ENCODE data around the gene ATP5ME.

ATP5ME gene

DNA sequence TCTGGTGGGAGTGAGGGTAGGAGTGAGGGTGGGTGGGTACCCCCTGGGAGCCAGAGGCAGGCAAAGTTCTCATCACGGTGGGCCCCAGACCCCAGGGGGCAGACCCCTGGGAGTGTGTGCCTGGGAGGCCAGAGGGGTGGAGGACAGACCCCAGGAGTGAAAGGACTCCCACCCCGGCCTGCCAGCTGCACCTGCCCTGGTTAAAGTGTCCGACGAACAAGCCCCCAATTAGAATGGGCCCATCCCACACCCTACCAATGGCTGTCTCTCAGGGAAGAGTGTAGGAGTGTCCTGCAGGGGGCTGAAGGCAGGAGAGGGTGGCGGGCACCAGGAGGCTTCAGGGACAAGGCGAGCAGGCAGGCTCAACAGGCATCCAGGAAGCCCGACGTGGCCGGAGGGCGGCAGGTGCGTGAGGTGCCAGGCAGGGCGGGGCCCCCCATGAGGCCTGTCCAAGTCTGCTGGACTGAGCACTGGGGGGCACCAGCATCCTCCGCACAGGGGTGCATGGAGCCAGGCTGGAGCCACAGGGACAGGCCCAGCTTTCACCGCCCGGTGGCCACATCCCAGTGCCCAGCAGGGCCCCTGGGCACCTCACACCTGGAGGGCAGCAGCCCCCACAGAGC lies 40.0 kb downstream of the ATP5ME start:
- H4K12ac ChIP-seq (ENCODE audit: low read depth, low read length), result no peak overlapping the region
- no peak overlapping the region for H4K91ac ChIP-seq (ENCODE audit: low read depth, low read length)
- no peak overlapping the region for H3K4ac ChIP-seq (ENCODE audit: low read depth, low read length)
- no peak overlapping the region for H2AFZ ChIP-seq (ENCODE audit: insufficient read depth, low read length, poor library complexity)
- H3K4me3 ChIP-seq (ENCODE audit: low read depth, low read length), result no peak overlapping the region
- no peak for DNase-seq
- no peak overlapping the region for H2BK12ac ChIP-seq (ENCODE audit: low read length)
- no peaks in the 10 kb centered on the region for H3K79me2 ChIP-seq (ENCODE audit: control insufficient read depth, insufficient read depth, low read length, poor library complexity)
- H3K18ac ChIP-seq (ENCODE audit: low read length), result no peak overlapping the region
- H2BK120ac ChIP-seq (ENCODE audit: insufficient read depth, low read length, poor library complexity), result no peak overlapping the region
- H3K23ac ChIP-seq (ENCODE audit: low read length), result no peak overlapping the region
- no CpG with 5 or more reads among the region's 15 CpGs for WGBS (ENCODE audit: extremely low coverage, insufficient coverage, insufficient read length)
- no peak overlapping the region for H2BK5ac ChIP-seq (ENCODE audit: low read depth, low read length, poor library complexity)
- H2AK5ac ChIP-seq (ENCODE audit: low read length), result no peak overlapping the region
- H4K8ac ChIP-seq (ENCODE audit: low read depth, low read length), result no peak overlapping the region
- H3K9ac ChIP-seq (ENCODE audit: low read length), result no peak overlapping the region
- H3K36me3 ChIP-seq (ENCODE audit: control insufficient read depth in 1 of 2, insufficient read depth in 2 of 2, low read length in 2 of 2), result no peaks in the 10 kb centered on the region
- H3K9me3 ChIP-seq (ENCODE audit: insufficient read depth, low read depth, low read length), result peaks cover 23% of the 10 kb centered on the region
- no peak overlapping the region for H3K27ac ChIP-seq (ENCODE audit: low read depth, low read length)
- no peak overlapping the region for H3K4me2 ChIP-seq (ENCODE audit: low read length)
- H3K14ac ChIP-seq (ENCODE audit: low read length), result no peak overlapping the region
- H3K27me3 ChIP-seq (ENCODE audit: insufficient read depth, low read length), result no peaks in the 10 kb centered on the region
- no peaks in the 10 kb centered on the region for H3K4me1 ChIP-seq (ENCODE audit: control insufficient read depth in 1 of 2, insufficient read depth in 2 of 2, low read length in 2 of 2)
- H3K79me1 ChIP-seq (ENCODE audit: low read length), result no peaks in the 10 kb centered on the region

GRCh38 chr4:633406-633805 lies 40.7 kb downstream of the ATP5ME start:
- Histone ChIP-seq H2AK5ac (ENCODE audit: low read length) (no peak overlapping the region), H4K8ac (ENCODE audit: low read depth, low read length) (no peak overlapping the region), H3K23ac (ENCODE audit: low read length) (no peak overlapping the region), H3K4me2 (ENCODE audit: low read length) (no peak overlapping the region), H3K79me1 (ENCODE audit: low read length) (no peaks in the 10 kb centered on the region), H3K9ac (ENCODE audit: low read length) (no peak overlapping the region), H3K18ac (ENCODE audit: low read length) (no peak overlapping the region), H3K27ac (ENCODE audit: low read depth, low read length) (no peak overlapping the region), H3K4ac (ENCODE audit: low read depth, low read length) (no peak overlapping the region), H4K12ac (ENCODE audit: low read depth, low read length) (no peak overlapping the region), H3K36me3 (ENCODE audit: control insufficient read depth in 1 of 2, insufficient read depth in 2 of 2, low read length in 2 of 2) (no peaks in the 10 kb centered on the region), H3K9me3 (ENCODE audit: insufficient read depth, low read depth, low read length) (peaks cover 23% of the 10 kb centered on the region), H3K4me3 (ENCODE audit: low read depth, low read length) (no peak overlapping the region), H2BK5ac (ENCODE audit: low read depth, low read length, poor library complexity) (no peak overlapping the region), H4K91ac (ENCODE audit: low read depth, low read length) (no peak overlapping the region), H2BK120ac (ENCODE audit: insufficient read depth, low read length, poor library complexity) (no peak overlapping the region), H2AFZ (ENCODE audit: insufficient read depth, low read length, poor library complexity) (no peak overlapping the region), H3K27me3 (ENCODE audit: insufficient read depth, low read length) (no peaks in the 10 kb centered on the region), H2BK12ac (ENCODE audit: low read length) (no peak overlapping the region), H3K14ac (ENCODE audit: low read length) (no peak overlapping the region), H3K4me1 (ENCODE audit: control insufficient read depth in 1 of 2, insufficient read depth in 2 of 2, low read length in 2 of 2) (no peaks in the 10 kb centered on the region), H3K79me2 (ENCODE audit: control insufficient read depth, insufficient read depth, low read length, poor library complexity) (no peaks in the 10 kb centered on the region)
- no CpG with 5 or more reads among the region's 9 CpGs for WGBS (ENCODE audit: extremely low coverage, insufficient coverage, insufficient read length)
- no peak for DNase-seq

DNA sequence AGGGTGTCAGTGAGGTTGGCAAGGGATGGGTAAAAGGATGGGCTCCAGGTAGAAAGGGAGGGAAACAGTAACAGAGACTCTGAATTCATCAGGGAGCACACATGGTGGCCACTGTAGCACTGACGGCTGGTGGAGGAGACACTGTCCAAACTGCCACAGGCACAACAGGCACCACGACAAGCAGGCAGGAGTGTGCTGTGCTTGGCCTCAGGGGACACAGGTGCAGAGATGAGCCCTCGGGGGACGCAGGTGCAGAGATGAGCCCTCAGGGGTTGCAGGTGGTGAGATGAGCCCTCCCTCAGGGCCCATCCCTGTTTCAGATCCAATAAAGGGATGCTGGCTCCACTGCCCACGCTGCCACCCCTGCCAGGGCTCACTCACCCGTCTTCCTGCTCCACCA lies 41.1 kb downstream of the ATP5ME start:
- no peak overlapping the region for H3K4me3 ChIP-seq (ENCODE audit: low read depth, low read length)
- H4K8ac ChIP-seq (ENCODE audit: low read depth, low read length), result no peak overlapping the region
- no peak overlapping the region for H2AK5ac ChIP-seq (ENCODE audit: low read length)
- H3K18ac ChIP-seq (ENCODE audit: low read length), result no peak overlapping the region
- no peak overlapping the region for H3K9ac ChIP-seq (ENCODE audit: low read length)
- no peak overlapping the region for H3K4ac ChIP-seq (ENCODE audit: low read depth, low read length)
- H3K79me2 ChIP-seq (ENCODE audit: control insufficient read depth, insufficient read depth, low read length, poor library complexity), result no peaks in the 10 kb centered on the region
- no CpG with 5 or more reads among the region's 6 CpGs for WGBS (ENCODE audit: extremely low coverage, insufficient coverage, insufficient read length)
- H4K12ac ChIP-seq (ENCODE audit: low read depth, low read length), result no peak overlapping the region
- DNase-seq, result peak in 1 of 2 donors; percentile 13
- H3K27me3 ChIP-seq (ENCODE audit: insufficient read depth, low read length), result no peaks in the 10 kb centered on the region
- no peak overlapping the region for H2BK5ac ChIP-seq (ENCODE audit: low read depth, low read length, poor library complexity)
- no peak overlapping the region for H2BK120ac ChIP-seq (ENCODE audit: insufficient read depth, low read length, poor library complexity)
- no peak overlapping the region for H3K27ac ChIP-seq (ENCODE audit: low read depth, low read length)
- H3K79me1 ChIP-seq (ENCODE audit: low read length), result no peaks in the 10 kb centered on the region
- no peak overlapping the region for H3K23ac ChIP-seq (ENCODE audit: low read length)
- H3K9me3 ChIP-seq (ENCODE audit: insufficient read depth, low read depth, low read length), result peaks cover 23% of the 10 kb centered on the region
- no peak overlapping the region for H3K4me2 ChIP-seq (ENCODE audit: low read length)
- no peak overlapping the region for H2BK12ac ChIP-seq (ENCODE audit: low read length)
- no peak overlapping the region for H4K91ac ChIP-seq (ENCODE audit: low read depth, low read length)
- H3K4me1 ChIP-seq (ENCODE audit: control insufficient read depth in 1 of 2, insufficient read depth in 2 of 2, low read length in 2 of 2), result no peaks in the 10 kb centered on the region
- H3K36me3 ChIP-seq (ENCODE audit: control insufficient read depth in 1 of 2, insufficient read depth in 2 of 2, low read length in 2 of 2), result no peaks in the 10 kb centered on the region
- no peak overlapping the region for H3K14ac ChIP-seq (ENCODE audit: low read length)
- H2AFZ ChIP-seq (ENCODE audit: insufficient read depth, low read length, poor library complexity), result no peak overlapping the region

DNA sequence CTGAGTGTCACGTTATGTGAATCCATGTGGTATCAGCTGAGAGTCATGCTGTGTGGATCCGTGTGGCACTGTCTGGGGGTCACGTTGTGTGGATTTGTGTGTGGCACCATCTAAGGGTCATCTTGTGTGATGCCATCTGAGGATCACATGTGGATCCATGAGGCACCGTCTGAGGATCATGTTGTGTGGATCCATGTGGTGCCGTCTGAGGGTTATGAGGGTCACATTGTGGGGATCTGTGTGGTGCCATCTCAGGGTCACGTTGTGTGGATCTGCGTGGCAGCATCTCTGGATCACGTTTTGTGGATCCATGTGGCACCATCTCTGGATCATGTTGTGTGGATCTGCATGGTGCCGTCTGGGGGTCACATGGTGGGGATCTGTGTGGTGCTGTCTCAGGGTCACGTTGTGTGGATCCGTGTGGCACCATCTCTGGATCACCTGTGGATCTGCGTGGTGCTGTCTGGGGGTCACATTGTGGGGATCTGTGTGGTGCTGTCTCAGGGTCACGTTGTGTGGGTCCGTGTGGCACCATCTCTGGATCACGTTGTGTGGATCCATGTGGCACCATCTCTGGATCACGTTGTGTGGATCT lies 41.8 kb downstream of the ATP5ME start:
- no peak overlapping the region for H4K12ac ChIP-seq (ENCODE audit: low read depth, low read length)
- WGBS (ENCODE audit: extremely low coverage, insufficient coverage, insufficient read length), result no CpG with 5 or more reads among the region's 16 CpGs
- H2AK5ac ChIP-seq (ENCODE audit: low read length), result no peak overlapping the region
- DNase-seq, result no peak
- no peak overlapping the region for H3K4me3 ChIP-seq (ENCODE audit: low read depth, low read length)
- no peak overlapping the region for H2BK120ac ChIP-seq (ENCODE audit: insufficient read depth, low read length, poor library complexity)
- no peak overlapping the region for H4K91ac ChIP-seq (ENCODE audit: low read depth, low read length)
- no peak overlapping the region for H3K4me2 ChIP-seq (ENCODE audit: low read length)
- no peak overlapping the region for H3K14ac ChIP-seq (ENCODE audit: low read length)
- no peak overlapping the region for H2BK5ac ChIP-seq (ENCODE audit: low read depth, low read length, poor library complexity)
- no peak overlapping the region for H3K9ac ChIP-seq (ENCODE audit: low read length)
- H3K4ac ChIP-seq (ENCODE audit: low read depth, low read length), result no peak overlapping the region
- no peak overlapping the region for H4K8ac ChIP-seq (ENCODE audit: low read depth, low read length)
- H3K23ac ChIP-seq (ENCODE audit: low read length), result no peak overlapping the region
- H3K27me3 ChIP-seq (ENCODE audit: insufficient read depth, low read length), result no peaks in the 10 kb centered on the region
- H3K27ac ChIP-seq (ENCODE audit: low read depth, low read length), result no peak overlapping the region
- no peaks in the 10 kb centered on the region for H3K36me3 ChIP-seq (ENCODE audit: control insufficient read depth in 1 of 2, insufficient read depth in 2 of 2, low read length in 2 of 2)
- H3K18ac ChIP-seq (ENCODE audit: low read length), result no peak overlapping the region
- H3K79me2 ChIP-seq (ENCODE audit: control insufficient read depth, insufficient read depth, low read length, poor library complexity), result no peaks in the 10 kb centered on the region
- no peak overlapping the region for H2BK12ac ChIP-seq (ENCODE audit: low read length)
- no peaks in the 10 kb centered on the region for H3K4me1 ChIP-seq (ENCODE audit: control insufficient read depth in 1 of 2, insufficient read depth in 2 of 2, low read length in 2 of 2)
- peaks cover 23% of the 10 kb centered on the region for H3K9me3 ChIP-seq (ENCODE audit: insufficient read depth, low read depth, low read length)
- H2AFZ ChIP-seq (ENCODE audit: insufficient read depth, low read length, poor library complexity), result no peak overlapping the region
- no peaks in the 10 kb centered on the region for H3K79me1 ChIP-seq (ENCODE audit: low read length)

Measured in trophoblast cell (in vitro differentiated cells and primary cell).